ENCODE data around the gene DUSP23. TPM values are rescaled to one million over a fixed set of nuclear protein-coding genes. Genes with fewer than 3 reads are reported as not detected.
A peak's percentile ranks its signal among the peaks of the same experiment; 100 is the strongest.

Gene DUSP23
- polyA plus RNA-seq, 3 donors, result 37.3 to 136 (median 97.8) TPM

DNA sequence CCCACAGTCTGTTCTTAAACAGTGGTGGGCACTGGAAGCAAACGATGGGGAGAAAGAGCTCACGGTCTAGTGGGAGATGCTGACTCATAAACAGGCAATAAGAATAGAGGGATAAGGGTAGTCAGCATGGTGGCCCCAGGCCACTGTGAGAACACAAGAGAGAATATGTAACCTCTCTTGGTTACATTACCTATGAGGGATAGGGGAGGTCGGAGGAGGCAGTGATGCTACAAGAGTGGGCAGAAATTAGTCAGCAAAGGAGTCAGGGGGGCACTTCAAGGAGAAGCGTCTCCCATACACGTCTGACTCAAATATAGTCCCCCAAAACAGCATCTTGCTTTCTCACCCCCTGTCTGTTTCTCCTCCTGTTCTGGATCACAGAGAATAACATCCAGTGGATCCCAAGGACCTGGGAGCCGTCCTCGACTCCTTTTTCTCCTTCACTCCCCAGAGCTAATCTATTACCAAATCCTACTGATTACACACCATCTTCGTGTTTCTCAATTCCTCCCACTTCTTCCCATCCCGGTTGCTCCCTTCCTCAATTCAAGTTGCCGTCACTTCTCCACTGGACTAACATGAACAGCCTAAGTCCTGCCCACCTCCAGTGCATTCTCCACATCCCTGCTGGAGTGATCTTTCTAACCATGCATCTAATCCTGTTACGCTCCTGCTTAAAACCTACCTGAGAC is 48.0 kb downstream of the DUSP23 start:
- Histone ChIP-seq H3K4me1 (ENCODE audit: control insufficient read depth in 1 of 2, insufficient read depth in 2 of 2, low read length in 2 of 2) (peaks cover 62% of the 10 kb centered on the region in 2 donors), H3K9me3 (replicated peaks in 1 of 2; ENCODE audit: control insufficient read depth in 1 of 2, insufficient read depth in 1 of 2, low read length in 2 of 2) (no peaks in the 10 kb centered on the region), H2AFZ (ENCODE audit: insufficient read depth, low read depth, low read length, poor library complexity, severe bottlenecking) (no peak overlapping the region), H3K36me3 (replicated peaks in 1 of 2; ENCODE audit: control insufficient read depth in 1 of 2, insufficient read depth in 2 of 2, low read length in 2 of 2) (no peaks in the 10 kb centered on the region), H3K4me3 (replicated peaks in 1 of 3; ENCODE audit: low read depth in 2 of 3, low read length in 3 of 3) (peak overlapping the region in 1 of 3 experiments; percentile 59), H3K4me2 (replicated peaks; ENCODE audit: extremely low read depth, low read length, poor library complexity, severe bottlenecking) (peak overlapping the region; percentile 67), H3K27me3 (ENCODE audit: control insufficient read depth in 2 of 2, insufficient read depth in 2 of 2, low read length in 2 of 2) (no peaks in the 10 kb centered on the region), H3K27ac (ENCODE audit: low read depth in 1 of 2, low read length in 2 of 2) (peak overlapping the region; percentile 57 to 74), H3K9ac (ENCODE audit: insufficient read depth, low read length, poor library complexity, severe bottlenecking) (peak overlapping the region; percentile 20), H3K79me2 (ENCODE audit: insufficient read depth, low read length) (no peaks in the 10 kb centered on the region), H4K20me1 (ENCODE audit: insufficient read depth, low read length) (no peaks in the 10 kb centered on the region)
- Mint-ChIP-seq H3K36me3 (peaks cover 0 to 5% of the 10 kb centered on the region in 2 donors), H3K4me1 (peaks cover 77% of the 10 kb centered on the region), H3K9me3 (peaks cover 0 to 2% (median 0%) of the 10 kb centered on the region in 7 donors), H3K27ac (peak overlapping the region; percentile 52 to 96 (median 82)), H3K4me3 (peak overlapping the region; percentile 54 to 84), H3K27me3 (ENCODE audit: low read depth in 3 of 3) (peaks cover 0 to 4% (median 2%) of the 10 kb centered on the region in 3 donors)
- WGBS (ENCODE audit: insufficient coverage), result 22% methylated on average over 7 of the region's 11 CpGs
- no peak for TF ChIP-seq CTCF (IDR thresholded peaks at IDR 0.05)
- intact Hi-C loops (cut with micrococcal nuclease), result loop anchor here in 1 of 2 donors (2.0 kb wide), 1 partner anchor 62 kb away; no protein-coding TSS in a partner anchor
- peak in 2 of 3 donors; percentile 64 to 76 for DNase-seq

- Histone ChIP-seq H4K20me1 (ENCODE audit: insufficient read depth, low read length) (no peaks in the 10 kb centered on the region), H2AFZ (ENCODE audit: insufficient read depth, low read depth, low read length, poor library complexity, severe bottlenecking) (no peak overlapping the region), H3K4me1 (ENCODE audit: control insufficient read depth in 1 of 2, insufficient read depth in 2 of 2, low read length in 2 of 2) (peaks cover 62% of the 10 kb centered on the region in 2 donors), H3K27me3 (ENCODE audit: control insufficient read depth in 2 of 2, insufficient read depth in 2 of 2, low read length in 2 of 2) (no peaks in the 10 kb centered on the region), H3K9ac (ENCODE audit: insufficient read depth, low read length, poor library complexity, severe bottlenecking) (no peak overlapping the region), H3K9me3 (replicated peaks in 1 of 2; ENCODE audit: control insufficient read depth in 1 of 2, insufficient read depth in 1 of 2, low read length in 2 of 2) (no peaks in the 10 kb centered on the region), H3K4me2 (replicated peaks; ENCODE audit: extremely low read depth, low read length, poor library complexity, severe bottlenecking) (peak overlapping the region; percentile 67), H3K79me2 (ENCODE audit: insufficient read depth, low read length) (no peaks in the 10 kb centered on the region), H3K27ac (ENCODE audit: low read depth in 1 of 2, low read length in 2 of 2) (peak overlapping the region; percentile 57 to 74), H3K36me3 (replicated peaks in 1 of 2; ENCODE audit: control insufficient read depth in 1 of 2, insufficient read depth in 2 of 2, low read length in 2 of 2) (no peaks in the 10 kb centered on the region), H3K4me3 (replicated peaks in 1 of 3; ENCODE audit: low read depth in 2 of 3, low read length in 3 of 3) (peak overlapping the region in 1 of 3 experiments; percentile 59)
- Mint-ChIP-seq H3K4me3 (peak overlapping the region; percentile 54 to 84), H3K9me3 (peaks cover 0 to 2% (median 0%) of the 10 kb centered on the region in 7 donors), H3K4me1 (peaks cover 75% of the 10 kb centered on the region), H3K36me3 (peaks cover 0 to 5% of the 10 kb centered on the region in 2 donors), H3K27me3 (ENCODE audit: low read depth in 3 of 3) (peaks cover 0 to 5% (median 4%) of the 10 kb centered on the region in 3 donors), H3K27ac (peak overlapping the region; percentile 52 to 96 (median 82))
- WGBS (ENCODE audit: insufficient coverage), result 0% methylated on average over 3 of the region's 3 CpGs
- peak; percentile 74 to 86 (median 85) for DNase-seq
- peak; percentile 71 for TF ChIP-seq CTCF (IDR thresholded peaks at IDR 0.05)
- intact Hi-C loops (cut with micrococcal nuclease), result loop anchor here in 1 of 2 donors (2.0 kb wide), 1 partner anchor 62 kb away; no protein-coding TSS in a partner anchor
These were observed 48.5 kb downstream of the DUSP23 start for GRCh38 chr1:159829273-159829634.

Data from CD14-positive monocyte (primary cell).